Measurements from ENCODE around the gene RPL9. TPM values are rescaled to one million over a fixed set of nuclear protein-coding genes. Genes with fewer than 3 reads are reported as not detected.
"Not testable (repeated sequence)": the region's sequence is repeated elsewhere in the genome, so short reads cannot be mapped to it uniquely, and the experiment has no call there.

Gene RPL9
- total and polyA plus RNA-seq, 7 experiments from 2014 or later = 1,414 to 3,398 (median 2,821) TPM

- Histone ChIP-seq H3K4me1 (ENCODE audit: control insufficient read depth in 2 of 2, insufficient read depth in 2 of 2, low read length in 2 of 2) (no peaks in the 10 kb centered on the region), H3K27me3 (ENCODE audit: control insufficient read depth in 2 of 2, insufficient read depth in 2 of 2, low read length in 2 of 2) (no peaks in the 10 kb centered on the region), H3K9me3 (ENCODE audit: control insufficient read depth in 2 of 3, low read length in 3 of 3) (no peaks in the 10 kb centered on the region), H3K36me3 (ENCODE audit: control insufficient read depth in 2 of 3, insufficient read depth in 3 of 3, low read length in 3 of 3) (no peaks in the 10 kb centered on the region), H3K4me3 (ENCODE audit: low read length) (no peak overlapping the region), H3K27ac (ENCODE audit: low read depth, low read length) (no peak overlapping the region)
- CTCF ChIA-PET = interaction anchor here (0.6 kb wide), 2 partner anchors 9 to 378 kb away, joined by 3 to 5 read pairs; no protein-coding TSS in a partner anchor
- H3K4me3 Mint-ChIP-seq = no peak overlapping the region
- ATAC-seq (no peak), DNase-seq (no peak)
- no peaks in the 10 kb centered on the region for H3K36me3 Mint-ChIP-seq
- H3K27me3 Mint-ChIP-seq = peaks cover 0 to 1% (median 0%) of the 10 kb centered on the region in 5 donors
- no peaks in the 10 kb centered on the region for H3K4me1 Mint-ChIP-seq
- no peak overlapping the region for H3K27ac Mint-ChIP-seq
- POLR2A ChIA-PET = no interaction called here
- intact Hi-C loops (cut with micrococcal nuclease) = no loop called here
- H3K9me3 Mint-ChIP-seq = no peaks in the 10 kb centered on the region
These were observed 29.0 kb downstream of the RPL9 start for GRCh38 chr4:39429476-39430334.

GRCh38 chr4:39427520-39428114 lies 31.1 kb downstream of the RPL9 start:
- peaks cover 0 to 1% (median 0%) of the 10 kb centered on the region in 5 donors for H3K27me3 Mint-ChIP-seq
- ATAC-seq (no peak), DNase-seq (no peak)
- no peaks in the 10 kb centered on the region for H3K36me3 ChIP-seq (ENCODE audit: control insufficient read depth in 2 of 3, insufficient read depth in 3 of 3, low read length in 3 of 3)
- no peaks in the 10 kb centered on the region for H3K9me3 ChIP-seq (ENCODE audit: control insufficient read depth in 2 of 3, low read length in 3 of 3)
- no peak overlapping the region for H3K4me3 ChIP-seq (ENCODE audit: low read length)
- ChIA-PET CTCF (no interaction called here), POLR2A (no interaction called here)
- intact Hi-C loops (cut with micrococcal nuclease) = no loop called here
- H3K27ac Mint-ChIP-seq = no peak overlapping the region
- H3K4me1 ChIP-seq (ENCODE audit: control insufficient read depth in 2 of 2, insufficient read depth in 2 of 2, low read length in 2 of 2) = no peaks in the 10 kb centered on the region
- no peaks in the 10 kb centered on the region for H3K36me3 Mint-ChIP-seq
- H3K9me3 Mint-ChIP-seq = no peaks in the 10 kb centered on the region
- no peak overlapping the region for H3K27ac ChIP-seq (ENCODE audit: low read depth, low read length)
- no peak overlapping the region for H3K4me3 Mint-ChIP-seq
- no peaks in the 10 kb centered on the region for H3K4me1 Mint-ChIP-seq
- H3K27me3 ChIP-seq (ENCODE audit: control insufficient read depth in 2 of 2, insufficient read depth in 2 of 2, low read length in 2 of 2) = no peaks in the 10 kb centered on the region

DNA sequence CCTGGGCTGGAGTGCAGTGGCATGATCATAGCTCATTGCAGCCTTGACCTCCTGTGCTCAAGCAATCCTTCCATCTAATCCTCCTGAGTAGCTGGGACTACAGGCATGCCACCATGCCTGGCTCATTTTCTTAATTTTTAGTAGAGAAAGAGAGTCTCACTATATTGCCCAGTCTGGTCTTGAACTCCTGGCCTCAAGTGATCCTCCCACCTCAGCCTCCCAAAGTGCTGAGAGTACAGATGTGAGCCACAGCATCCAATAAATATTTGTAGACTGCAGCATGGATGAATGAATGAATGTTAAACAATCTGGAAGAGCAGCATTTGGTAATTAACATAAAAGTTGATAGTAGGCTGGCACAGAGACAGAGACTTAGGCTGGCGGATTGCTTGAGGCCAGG lies 32.0 kb downstream of the RPL9 start:
- Mint-ChIP-seq H3K4me1 (no peaks in the 10 kb centered on the region), H3K4me3 (no peak overlapping the region), H3K27me3 (peaks cover 0 to 1% (median 0%) of the 10 kb centered on the region in 5 donors), H3K9me3 (no peaks in the 10 kb centered on the region), H3K36me3 (no peaks in the 10 kb centered on the region), H3K27ac (no peak overlapping the region)
- no peaks in the 10 kb centered on the region for H3K9me3 ChIP-seq (ENCODE audit: control insufficient read depth in 2 of 3, low read length in 3 of 3)
- ATAC-seq (no peak), DNase-seq (no peak)
- no peaks in the 10 kb centered on the region for H3K36me3 ChIP-seq (ENCODE audit: control insufficient read depth in 2 of 3, insufficient read depth in 3 of 3, low read length in 3 of 3)
- H3K4me3 ChIP-seq (ENCODE audit: low read length) = no peak overlapping the region
- ChIA-PET CTCF (no interaction called here), POLR2A (no interaction called here)
- H3K27ac ChIP-seq (ENCODE audit: low read depth, low read length) = no peak overlapping the region
- no peaks in the 10 kb centered on the region for H3K4me1 ChIP-seq (ENCODE audit: control insufficient read depth in 2 of 2, insufficient read depth in 2 of 2, low read length in 2 of 2)
- intact Hi-C loops (cut with micrococcal nuclease) = no loop called here
- no peaks in the 10 kb centered on the region for H3K27me3 ChIP-seq (ENCODE audit: control insufficient read depth in 2 of 2, insufficient read depth in 2 of 2, low read length in 2 of 2)

- H3K4me1 Mint-ChIP-seq; intact Hi-C loops (cut with micrococcal nuclease); H3K27me3 Mint-ChIP-seq: not testable (repeated sequence)
These were observed 33.4 kb downstream of the RPL9 start for GRCh38 chr4:39425297-39425696.

GRCh38 chr4:39422247-39422646 lies 36.5 kb downstream of the RPL9 start:
- no peak overlapping the region for H3K4me3 ChIP-seq (ENCODE audit: low read length)
- no peak overlapping the region for H3K27ac ChIP-seq (ENCODE audit: low read depth, low read length)
- Mint-ChIP-seq H3K9me3 (no peaks in the 10 kb centered on the region), H3K4me3 (no peak overlapping the region), H3K27me3 (peaks cover 0 to 9% (median 0%) of the 10 kb centered on the region in 5 donors), H3K36me3 (no peaks in the 10 kb centered on the region), H3K4me1 (no peaks in the 10 kb centered on the region), H3K27ac (no peak overlapping the region)
- ATAC-seq (no peak), DNase-seq (no peak)
- no peaks in the 10 kb centered on the region for H3K27me3 ChIP-seq (ENCODE audit: control insufficient read depth in 2 of 2, insufficient read depth in 2 of 2, low read length in 2 of 2)
- H3K36me3 ChIP-seq (ENCODE audit: control insufficient read depth in 2 of 3, insufficient read depth in 3 of 3, low read length in 3 of 3) = no peaks in the 10 kb centered on the region
- CTCF ChIA-PET = interaction anchor here (0.7 kb wide), 1 partner anchor 691 kb away, joined by 7 read pairs; no protein-coding TSS in a partner anchor
- no peaks in the 10 kb centered on the region for H3K4me1 ChIP-seq (ENCODE audit: control insufficient read depth in 2 of 2, insufficient read depth in 2 of 2, low read length in 2 of 2)
- POLR2A ChIA-PET = no interaction called here
- intact Hi-C loops (cut with micrococcal nuclease) = no loop called here
- H3K9me3 ChIP-seq (ENCODE audit: control insufficient read depth in 2 of 3, low read length in 3 of 3) = no peaks in the 10 kb centered on the region

More at GRCh38 chr4:39425297-39425696, 33.4 kb downstream of the RPL9 start:
- H3K36me3 ChIP-seq (ENCODE audit: control insufficient read depth in 2 of 3, insufficient read depth in 3 of 3, low read length in 3 of 3); H3K27ac Mint-ChIP-seq; ATAC-seq; H3K4me1 ChIP-seq (ENCODE audit: control insufficient read depth in 2 of 2, insufficient read depth in 2 of 2, low read length in 2 of 2); H3K9me3 ChIP-seq (ENCODE audit: control insufficient read depth in 2 of 3, low read length in 3 of 3); H3K4me3 Mint-ChIP-seq; H3K4me3 ChIP-seq (ENCODE audit: low read length); H3K27ac ChIP-seq (ENCODE audit: low read depth, low read length); H3K27me3 ChIP-seq (ENCODE audit: control insufficient read depth in 2 of 2, insufficient read depth in 2 of 2, low read length in 2 of 2); CTCF ChIA-PET; H3K9me3 Mint-ChIP-seq; POLR2A ChIA-PET; H3K36me3 Mint-ChIP-seq; DNase-seq: not testable (repeated sequence)

DNA sequence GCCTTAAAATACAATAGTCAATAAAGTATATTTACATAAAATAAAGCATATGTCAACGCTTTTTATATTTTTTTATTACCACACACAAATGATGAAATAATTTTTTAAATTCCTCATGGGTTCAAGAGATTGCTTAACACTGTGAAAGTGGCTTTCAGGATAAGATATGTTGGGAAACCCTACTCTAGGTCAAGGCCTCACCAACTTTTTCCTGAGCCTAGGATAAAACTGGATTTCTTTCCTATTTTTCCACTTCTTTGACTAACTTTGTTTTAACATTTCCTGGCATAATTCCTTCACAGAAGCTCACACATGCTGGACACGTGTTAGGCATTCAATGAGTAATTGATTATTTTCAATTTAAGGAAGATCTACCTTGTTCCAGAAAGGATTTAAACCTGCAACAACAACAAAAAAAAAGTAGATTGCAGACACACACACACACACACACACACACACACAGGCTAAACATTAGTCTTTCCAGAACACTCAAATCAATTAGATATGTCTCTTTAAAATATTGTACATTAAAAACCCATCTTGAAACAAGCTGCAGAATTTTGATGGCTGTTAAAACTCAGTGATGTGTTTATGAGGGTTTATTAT lies 42.9 kb downstream of the RPL9 start:
- Mint-ChIP-seq H3K4me3 (no peak overlapping the region), H3K27me3 (peaks cover 0 to 9% (median 0%) of the 10 kb centered on the region in 5 donors), H3K9me3 (no peaks in the 10 kb centered on the region), H3K4me1 (no peaks in the 10 kb centered on the region), H3K36me3 (no peaks in the 10 kb centered on the region), H3K27ac (no peak overlapping the region)
- DNase-seq (no peak), ATAC-seq (no peak)
- H3K27ac ChIP-seq (ENCODE audit: low read depth, low read length) = no peak overlapping the region
- intact Hi-C loops (cut with micrococcal nuclease) = no loop called here
- ChIA-PET POLR2A (interaction anchor here (0.5 kb wide), 1 partner anchor 533 kb away, joined by 3 read pairs; no protein-coding TSS in a partner anchor), CTCF (interaction anchor here (0.7 kb wide), 1 partner anchor 31 kb away, joined by 3 read pairs; no protein-coding TSS in a partner anchor)
- H3K36me3 ChIP-seq (ENCODE audit: control insufficient read depth in 2 of 3, insufficient read depth in 3 of 3, low read length in 3 of 3) = no peaks in the 10 kb centered on the region
- H3K4me1 ChIP-seq (ENCODE audit: control insufficient read depth in 2 of 2, insufficient read depth in 2 of 2, low read length in 2 of 2) = no peaks in the 10 kb centered on the region
- H3K9me3 ChIP-seq (ENCODE audit: control insufficient read depth in 2 of 3, low read length in 3 of 3) = no peaks in the 10 kb centered on the region
- H3K27me3 ChIP-seq (ENCODE audit: control insufficient read depth in 2 of 2, insufficient read depth in 2 of 2, low read length in 2 of 2) = peaks cover 0 to 2% of the 10 kb centered on the region in 2 donors
- H3K4me3 ChIP-seq (ENCODE audit: low read length) = no peak overlapping the region
